ENCODE results near the gene SCYL2. TPM values are rescaled to one million over a fixed set of nuclear protein-coding genes. Genes with fewer than 3 reads are reported as not detected.
"Not testable (repeated sequence)": the region's sequence is repeated elsewhere in the genome, so short reads cannot be mapped to it uniquely, and the experiment has no call there.

The SCYL2 gene
- polyA plus RNA-seq, 1 donor, result 67.8 TPM

- no peak for DNase-seq
These were observed 57.5 kb downstream of the SCYL2 start for GRCh38 chr12:100324498-100324897.

GRCh38 chr12:100326208-100326607 lies 59.2 kb downstream of the SCYL2 start:
- no peak for DNase-seq

GRCh38 chr12:100329800-100330199 lies 62.8 kb downstream of the SCYL2 start:
- no peak for DNase-seq

- DNase-seq, result no peak
These were observed 64.9 kb downstream of the SCYL2 start for GRCh38 chr12:100331871-100332270.

GRCh38 chr12:100332852-100333251 lies 65.9 kb downstream of the SCYL2 start:
- DNase-seq, result no peak

- DNase-seq, result no peak
These were observed 70.3 kb downstream of the SCYL2 start for GRCh38 chr12:100337299-100337698.

GRCh38 chr12:100337727-100338126 lies 70.8 kb downstream of the SCYL2 start:
- no peak for DNase-seq

GRCh38 chr12:100339071-100339470 lies 72.1 kb downstream of the SCYL2 start:
- no peak for DNase-seq

- DNase-seq, result not testable (repeated sequence)
These were observed 75.9 kb downstream of the SCYL2 start for GRCh38 chr12:100342897-100343296.

- not testable (repeated sequence) for DNase-seq
These were observed 77.4 kb downstream of the SCYL2 start for GRCh38 chr12:100344351-100344750.

GRCh38 chr12:100345020-100345767 lies 78.2 kb downstream of the SCYL2 start:
- DNase-seq, result no peak

GRCh38 chr12:100346660-100347059 lies 79.7 kb downstream of the SCYL2 start:
- DNase-seq, result no peak

GRCh38 chr12:100348657-100349454 lies 81.9 kb downstream of the SCYL2 start:
- DNase-seq, result no peak

- DNase-seq, result no peak
These were observed 89.8 kb downstream of the SCYL2 start, which contains the start of gene SLC17A8 for GRCh38 chr12:100356644-100357223. TSS of gene SLC17A8 (plus strand) at chr12:100357074. CDS start at chr12:100357392, 318 bp downstream.

GRCh38 chr12:100359248-100359647 lies 92.3 kb downstream of the SCYL2 start:
- DNase-seq, result no peak

- DNase-seq, result no peak
These were observed 92.8 kb downstream of the SCYL2 start for GRCh38 chr12:100359822-100360221.

GRCh38 chr12:100360450-100360849 lies 93.5 kb downstream of the SCYL2 start:
- DNase-seq, result no peak

GRCh38 chr12:100364324-100364723 lies 97.3 kb downstream of the SCYL2 start:
- DNase-seq, result no peak

GRCh38 chr12:100365411-100365810 lies 98.4 kb downstream of the SCYL2 start:
- no peak for DNase-seq

- no peak for DNase-seq
These were observed 101.1 kb downstream of the SCYL2 start for GRCh38 chr12:100368066-100368465.

- no peak for DNase-seq
These were observed 104.2 kb downstream of the SCYL2 start for GRCh38 chr12:100371146-100371545.

- no peak for DNase-seq
These were observed 106.1 kb downstream of the SCYL2 start for GRCh38 chr12:100372853-100373640.
